CD4-positive, alpha-beta T cell treated with Interleukin-4 for 4 hours (primary cell): ENCODE results near the gene HSBP1L1.

ENCODE experiments used
- DNase-seq: peaks from one replicate; pipeline ENCODE4 v3.0.0-alpha.2; 2020

The HSBP1L1 gene

GRCh38 chr18:79945118-79946042 lies 19.1 kb upstream of the HSBP1L1 start:
- DNase-seq = no peak

GRCh38 chr18:79947054-79947755 lies 17.2 kb upstream of the HSBP1L1 start:
- DNase-seq = no peak

- DNase-seq = no peak
Observed at GRCh38 chr18:79947881-79948610, 16.4 kb upstream of the HSBP1L1 start.

DNA sequence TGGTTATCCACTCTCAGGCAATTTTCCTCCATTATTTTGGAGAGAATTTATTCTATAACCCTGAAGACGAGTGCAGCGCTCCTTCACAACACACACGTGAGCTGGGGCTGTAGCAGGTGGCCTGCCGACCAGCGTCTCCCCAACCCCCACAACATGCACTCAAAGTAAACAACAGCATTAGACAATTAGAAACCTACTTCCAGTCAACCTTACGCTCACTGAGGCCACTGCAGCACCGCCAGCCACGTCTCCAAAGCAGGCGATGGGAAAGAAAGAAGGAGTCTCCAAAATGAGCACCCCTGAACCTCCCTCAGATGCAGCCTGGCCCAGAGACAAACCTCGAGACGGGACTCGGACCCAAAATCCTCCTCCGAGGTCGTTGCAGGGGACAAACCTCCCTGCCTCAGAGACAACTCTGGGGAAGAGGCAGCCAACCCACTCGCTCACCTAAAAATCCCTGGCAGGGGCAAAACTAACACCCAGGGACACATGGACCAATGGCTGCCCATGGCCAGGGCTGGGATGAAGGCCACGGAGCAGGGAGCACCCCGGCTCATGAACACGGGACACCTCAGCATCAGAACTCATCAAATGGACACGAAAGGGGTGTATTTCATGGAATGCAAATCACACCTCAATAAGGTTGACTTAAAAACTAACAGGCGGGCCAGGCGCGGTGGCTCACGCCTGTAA lies 15.6 kb upstream of the HSBP1L1 start:
- DNase-seq = no peak

GRCh38 chr18:79949697-79950487 lies 14.6 kb upstream of the HSBP1L1 start:
- DNase-seq = peak; percentile 12

- no peak for DNase-seq
Observed at GRCh38 chr18:79950515-79951341, 13.7 kb upstream of the HSBP1L1 start.

DNA sequence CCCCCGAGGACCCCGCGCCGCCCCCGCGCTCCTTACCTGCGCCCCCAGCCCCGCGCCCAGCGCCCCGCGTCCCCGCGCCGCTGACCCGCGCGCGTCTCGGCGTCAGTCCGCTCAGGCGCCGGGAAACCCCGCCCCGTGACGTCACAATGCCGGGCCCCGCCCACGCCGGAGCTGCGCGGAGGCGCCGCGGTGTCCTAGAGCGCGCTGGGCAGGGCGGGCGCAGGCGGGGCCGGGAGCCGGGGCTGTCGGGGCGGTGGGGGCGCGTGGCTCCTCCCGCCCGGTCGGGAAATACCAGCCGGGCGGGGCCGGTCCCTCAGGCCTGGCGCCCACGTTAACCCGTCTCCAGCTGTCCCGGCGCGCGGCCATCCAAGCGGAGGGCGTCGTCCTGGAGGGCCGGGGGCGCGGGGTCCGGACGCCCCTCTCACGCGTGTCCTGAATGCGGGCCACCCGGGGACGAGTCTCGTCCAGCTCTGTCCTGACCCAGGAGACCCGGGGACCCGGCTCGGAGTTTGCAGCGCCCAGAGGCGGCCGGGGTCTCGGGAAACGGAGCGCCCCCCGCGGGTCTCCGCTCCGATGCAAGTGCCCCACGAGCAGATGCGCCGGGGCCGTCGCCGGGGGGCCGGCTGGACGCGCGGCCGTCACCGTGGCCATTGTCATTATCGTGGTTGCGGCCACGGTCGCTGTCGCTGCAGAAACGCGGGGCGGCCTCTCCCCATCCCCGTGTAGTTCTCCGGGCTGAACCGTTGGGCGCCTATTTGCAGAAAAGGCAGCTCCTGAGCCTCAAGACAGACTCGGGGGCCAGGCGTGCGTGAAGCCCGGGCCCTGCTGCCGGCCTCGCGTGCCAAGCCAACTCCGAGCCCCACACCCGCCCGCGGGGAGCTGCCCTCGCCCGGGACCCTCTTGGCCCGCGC lies 12.6 kb upstream of the HSBP1L1 start, which contains the start of gene SLC66A2:
Gene SLC66A2, minus strand, starts transcription at position 109 of the 911 bp plus-strand sequence. CDS start 727 bp downstream, outside the sequence.
- DNase-seq = peak; percentile 91

DNA sequence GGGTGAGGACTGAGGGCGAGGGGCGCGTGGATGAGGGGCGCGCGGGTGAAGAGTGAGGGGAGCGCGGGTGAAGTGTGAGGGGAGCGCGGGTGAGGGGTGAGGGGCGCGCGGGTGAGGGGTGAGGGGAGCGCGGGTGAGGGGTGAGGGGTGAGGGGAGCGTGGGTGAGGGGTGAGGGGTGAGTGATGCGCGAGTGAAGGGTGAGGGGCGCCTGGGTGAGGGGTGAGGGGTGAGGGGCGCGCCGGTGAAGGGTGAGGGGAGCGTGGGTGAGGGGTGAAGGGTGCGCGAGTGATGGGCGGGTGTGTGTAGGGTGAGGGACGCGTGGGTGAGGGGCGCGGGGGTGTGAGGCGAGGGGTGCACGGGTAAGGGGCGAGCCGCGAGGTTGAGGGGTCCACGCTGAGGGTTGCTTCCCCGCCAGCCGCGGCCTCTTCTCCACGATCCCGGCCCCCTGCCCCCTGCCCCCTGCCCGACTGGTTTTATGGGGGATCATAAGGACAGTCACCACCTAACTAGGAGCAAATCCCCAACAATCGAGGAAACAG lies 11.9 kb upstream of the HSBP1L1 start:
- no peak for DNase-seq

- no peak for DNase-seq
Observed at GRCh38 chr18:79952996-79953559, 11.4 kb upstream of the HSBP1L1 start.

GRCh38 chr18:79953971-79954651 lies 10.3 kb upstream of the HSBP1L1 start:
- no peak for DNase-seq

- DNase-seq = no peak
Observed at GRCh38 chr18:79954791-79955190, 9.7 kb upstream of the HSBP1L1 start.

- DNase-seq = no peak
Observed at GRCh38 chr18:79955302-79956075, 9.0 kb upstream of the HSBP1L1 start.

GRCh38 chr18:79956276-79956675 lies 8.2 kb upstream of the HSBP1L1 start:
- DNase-seq = no peak

DNA sequence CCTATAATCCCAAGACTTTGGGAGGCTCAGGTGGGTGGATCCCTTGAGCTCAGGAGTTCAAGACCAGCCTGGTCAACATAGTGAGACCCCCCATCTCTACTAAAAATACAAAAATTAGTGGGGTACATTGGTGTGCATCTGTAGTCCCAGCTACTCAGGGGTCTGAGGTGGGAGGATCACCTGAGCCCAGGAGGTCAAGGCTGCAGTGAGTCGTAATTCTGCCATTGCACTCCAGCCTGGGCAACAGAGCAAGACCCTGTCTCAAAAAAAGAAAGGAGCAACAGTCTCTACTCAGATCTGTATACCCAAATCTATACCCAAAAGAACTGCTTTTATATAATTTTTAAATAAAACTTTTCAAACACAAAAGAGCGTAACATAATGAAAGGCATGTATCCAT lies 5.5 kb upstream of the HSBP1L1 start:
- DNase-seq = no peak

GRCh38 chr18:79960161-79960801 lies 4.2 kb upstream of the HSBP1L1 start:
- peak; percentile 39 for DNase-seq

DNA sequence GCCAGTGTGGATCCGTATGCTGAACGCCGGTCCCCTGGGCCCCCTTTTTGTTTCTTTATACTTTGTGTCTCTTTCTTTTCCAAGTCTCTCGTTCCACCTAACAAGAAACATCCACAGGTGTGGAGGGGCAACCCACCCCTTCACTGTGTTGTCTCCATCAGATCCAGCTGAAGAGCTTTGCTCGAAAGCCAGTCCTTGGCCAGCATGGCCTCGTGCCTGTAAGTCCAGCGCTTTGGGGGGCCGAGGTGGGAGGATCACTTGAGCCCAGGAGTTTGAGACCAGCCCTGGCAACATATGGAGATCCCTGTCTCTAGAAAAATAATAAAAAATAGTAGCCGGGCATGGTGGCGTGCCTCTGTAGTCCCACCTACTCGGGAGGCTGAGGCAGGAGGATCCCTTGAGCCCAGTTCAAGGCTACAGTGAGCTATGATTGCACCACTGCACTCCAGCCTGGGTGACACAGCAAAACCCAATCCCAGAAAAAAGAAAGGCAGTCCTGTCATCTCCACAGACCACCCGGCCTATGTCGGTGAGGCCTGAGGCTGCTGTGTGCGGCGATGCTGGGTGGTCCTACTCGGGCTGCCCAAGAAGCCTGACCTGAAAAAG lies 3.4 kb upstream of the HSBP1L1 start:
- DNase-seq = no peak
